T-helper 2 cell (primary cell): ENCODE measurements around the gene LECT2.

Experiments
- DNase-seq, 5 experiments: peaks; one replicate each; pipeline versions ENCODE4 v3.0.0 to v3.0.0-alpha.2; 2012 to 2022

The LECT2 gene

DNA sequence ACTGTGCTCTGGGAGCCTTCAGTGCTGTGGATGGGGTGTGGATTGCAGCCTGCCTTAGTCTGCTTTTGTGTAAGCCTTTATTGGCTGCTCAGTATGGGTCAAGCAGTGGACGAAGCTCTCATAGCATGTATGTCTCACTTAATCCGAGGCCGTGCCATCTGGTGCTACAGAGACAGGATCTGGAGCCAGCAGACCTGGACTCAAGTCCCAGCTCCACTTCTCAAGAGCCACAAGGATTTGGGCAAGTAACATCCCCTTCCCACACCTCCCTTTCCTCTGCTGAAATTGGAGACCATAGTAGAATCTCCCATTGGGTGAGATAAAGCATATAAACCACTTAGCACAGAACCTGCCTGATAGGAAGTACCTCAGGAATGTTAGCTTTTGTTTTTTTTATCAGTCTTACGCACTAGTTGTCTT, 23.4 kb upstream of the LECT2 start:
- DNase-seq: no peak

- peak in 3 of 5 experiments; percentile 9 to 52 (median 14) for DNase-seq
Measured at GRCh38 chr5:135977375-135977928, 22.7 kb upstream of the LECT2 start.

DNA sequence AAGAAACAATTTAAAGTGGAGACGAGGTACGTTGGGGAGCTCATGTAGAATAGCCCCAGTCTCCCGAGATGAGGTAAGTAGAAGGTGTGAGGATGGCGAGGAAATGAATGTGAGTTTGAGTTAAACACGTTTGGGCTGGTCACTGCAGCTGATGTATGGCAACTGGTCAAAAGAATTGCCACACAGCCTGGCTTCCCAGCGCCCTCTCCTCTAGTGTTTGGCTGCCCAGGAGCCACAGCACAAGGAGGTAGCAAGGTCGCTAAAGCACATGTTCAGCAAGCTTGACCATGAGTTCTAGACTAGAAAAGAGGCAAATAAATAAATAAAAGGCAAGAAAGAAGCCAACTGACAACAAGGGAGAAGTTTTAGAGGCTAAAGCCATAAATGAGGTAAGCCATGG, 21.4 kb upstream of the LECT2 start:
- no peak for DNase-seq

- no peak for DNase-seq
Measured at GRCh38 chr5:135975122-135975521, 20.3 kb upstream of the LECT2 start.

DNA sequence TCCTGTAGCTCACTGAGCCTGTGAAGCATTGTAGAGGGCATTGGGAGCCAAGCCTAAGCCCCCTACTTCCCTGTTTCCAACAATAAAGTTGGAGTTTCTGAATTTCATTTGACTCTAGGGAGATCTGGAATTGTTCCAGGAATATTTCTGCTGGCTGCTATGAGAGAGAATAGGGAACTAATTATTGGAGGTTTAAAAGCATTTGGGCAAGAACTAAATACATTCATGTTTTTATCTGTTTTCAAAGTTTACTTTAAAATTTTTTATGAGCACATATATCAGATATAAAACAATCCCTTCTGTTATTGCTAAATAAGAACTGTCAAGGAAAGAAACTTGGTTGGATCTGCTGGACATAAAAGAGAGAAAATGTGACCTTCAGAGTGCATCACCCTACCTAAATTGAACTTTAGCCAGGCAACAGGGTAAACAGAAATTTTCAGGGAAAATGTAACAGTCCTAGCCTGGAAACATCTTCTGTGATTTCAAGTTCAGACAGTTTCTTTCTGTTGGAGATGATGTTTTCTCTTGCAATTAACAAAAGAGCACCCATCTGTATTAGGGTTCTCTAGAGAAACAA, 19.3 kb upstream of the LECT2 start:
- DNase-seq: no peak

- DNase-seq: no peak
Measured at GRCh38 chr5:135973323-135974020, 18.7 kb upstream of the LECT2 start.

DNA sequence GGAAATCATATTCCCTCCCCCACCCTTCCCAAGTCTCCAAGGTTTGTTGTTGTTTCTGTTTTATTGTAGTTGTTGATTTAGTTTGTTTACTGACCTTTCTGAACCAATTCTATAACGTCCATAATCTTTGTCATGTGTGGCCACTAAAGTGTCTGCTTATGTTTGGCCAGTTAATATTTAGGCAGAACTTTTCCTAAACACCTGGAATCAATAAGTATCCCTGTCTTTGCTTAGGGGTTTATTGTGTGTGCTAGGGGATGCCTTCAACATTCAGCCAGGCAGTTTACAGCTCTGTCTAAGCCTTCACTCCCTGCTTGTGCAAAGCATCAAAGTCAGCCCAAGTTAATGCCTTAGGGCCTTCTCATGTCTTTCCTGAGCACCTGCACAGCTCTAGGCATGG, 16.9 kb upstream of the LECT2 start:
- DNase-seq: no peak

- no peak for DNase-seq
Measured at GRCh38 chr5:135966790-135967189, 12.0 kb upstream of the LECT2 start.

DNA sequence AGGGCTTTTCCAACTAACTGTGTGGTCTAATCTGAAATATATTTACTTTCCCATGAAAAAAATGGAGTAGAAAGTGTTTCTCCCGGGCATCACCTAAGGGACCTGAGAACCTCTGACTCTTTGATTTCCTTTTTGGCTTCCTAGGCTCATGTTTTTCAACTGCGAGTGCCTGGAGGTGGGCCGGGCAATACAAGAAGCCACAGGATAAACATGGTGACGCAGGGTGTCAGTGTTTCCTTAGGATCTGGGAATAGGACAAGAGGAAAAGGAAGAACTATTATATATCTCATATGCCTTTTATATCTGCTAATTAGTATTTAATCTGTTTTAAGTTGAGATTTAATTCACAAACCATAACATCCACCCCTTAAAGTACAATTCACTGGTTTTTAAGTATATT, 11.4 kb upstream of the LECT2 start:
- no peak for DNase-seq

GRCh38 chr5:135965504-135965903, 10.7 kb upstream of the LECT2 start:
- DNase-seq: no peak

GRCh38 chr5:135964670-135965320, 10.0 kb upstream of the LECT2 start:
- no peak for DNase-seq

DNA sequence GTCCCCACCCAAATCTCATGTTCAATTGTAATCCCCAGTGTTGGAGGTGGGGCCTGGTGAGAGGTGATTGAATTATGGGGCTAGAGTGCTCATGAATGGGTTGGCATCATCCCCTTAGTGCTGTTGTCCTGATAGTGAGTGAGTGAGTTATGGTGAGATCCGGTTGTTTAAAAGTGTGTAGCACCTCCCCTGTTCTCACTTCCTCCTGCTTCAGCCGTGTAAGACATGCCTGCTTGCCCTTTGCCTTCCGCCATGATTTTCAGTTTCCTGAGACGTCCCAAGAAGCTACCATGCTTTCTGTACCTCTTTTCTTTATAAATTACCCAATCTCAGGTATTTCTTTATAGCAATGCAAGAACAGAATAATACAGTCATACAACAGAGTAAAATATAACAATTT, 742 bp upstream of the LECT2 start:
- DNase-seq: no peak

GRCh38 chr5:135953850-135954249, 933 bp downstream of the LECT2 start:
- no peak for DNase-seq

GRCh38 chr5:135952683-135953082, 2.1 kb downstream of the LECT2 start:
- DNase-seq: no peak

- DNase-seq: no peak
Measured at GRCh38 chr5:135951807-135952206, 3.0 kb downstream of the LECT2 start.

DNA sequence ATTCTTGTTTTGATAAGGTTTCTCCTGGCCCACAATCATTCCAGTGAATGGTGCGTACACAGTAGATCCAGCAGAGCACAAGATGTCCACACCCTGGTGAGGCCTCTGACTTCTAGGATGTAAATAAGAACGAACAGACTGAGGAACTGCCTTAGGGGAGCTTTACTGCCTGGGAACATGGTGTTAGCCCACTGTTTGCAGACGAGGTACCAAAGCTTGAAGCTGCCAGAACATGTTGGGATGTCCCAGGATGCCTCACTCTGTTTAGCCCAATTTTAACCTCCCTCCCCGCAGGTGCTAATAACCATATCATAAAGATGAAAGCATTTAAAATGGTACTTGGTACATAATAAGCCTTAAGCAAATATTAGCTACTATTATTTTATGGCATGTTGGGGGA, 3.5 kb downstream of the LECT2 start:
- no peak for DNase-seq

GRCh38 chr5:135950611-135951010, 4.2 kb downstream of the LECT2 start:
- DNase-seq: no peak

DNA sequence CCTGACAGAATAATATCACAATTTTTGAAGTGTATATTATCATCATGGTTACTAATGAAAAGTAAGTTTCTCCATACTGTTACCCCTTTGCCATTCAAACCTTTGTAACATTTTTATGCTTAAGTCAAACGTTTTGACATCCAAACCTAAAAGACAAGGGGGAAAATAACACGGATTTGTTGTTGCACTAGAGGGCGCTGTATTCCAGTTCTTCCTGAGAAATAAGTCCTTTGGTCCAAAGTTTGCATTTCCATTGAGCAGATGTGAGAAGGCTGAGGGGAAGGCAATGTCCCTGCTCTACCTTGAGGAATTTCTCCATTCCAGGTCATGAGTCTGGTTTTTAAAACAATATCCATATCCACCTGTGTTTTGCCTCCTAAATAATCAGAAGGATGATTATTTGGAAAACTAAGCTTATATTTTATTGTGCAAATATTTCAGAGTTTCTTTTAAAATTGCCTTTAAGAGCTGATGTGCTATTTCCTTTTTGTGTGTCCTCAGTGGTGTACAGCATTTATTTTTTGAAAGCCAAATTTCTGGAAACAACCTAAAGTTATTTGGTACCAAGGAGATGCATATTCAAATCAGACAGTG, 9.7 kb downstream of the LECT2 start:
- DNase-seq: peak in 1 of 5 experiments; percentile 53

GRCh38 chr5:135944564-135944963, 10.2 kb downstream of the LECT2 start:
- DNase-seq: no peak

DNA sequence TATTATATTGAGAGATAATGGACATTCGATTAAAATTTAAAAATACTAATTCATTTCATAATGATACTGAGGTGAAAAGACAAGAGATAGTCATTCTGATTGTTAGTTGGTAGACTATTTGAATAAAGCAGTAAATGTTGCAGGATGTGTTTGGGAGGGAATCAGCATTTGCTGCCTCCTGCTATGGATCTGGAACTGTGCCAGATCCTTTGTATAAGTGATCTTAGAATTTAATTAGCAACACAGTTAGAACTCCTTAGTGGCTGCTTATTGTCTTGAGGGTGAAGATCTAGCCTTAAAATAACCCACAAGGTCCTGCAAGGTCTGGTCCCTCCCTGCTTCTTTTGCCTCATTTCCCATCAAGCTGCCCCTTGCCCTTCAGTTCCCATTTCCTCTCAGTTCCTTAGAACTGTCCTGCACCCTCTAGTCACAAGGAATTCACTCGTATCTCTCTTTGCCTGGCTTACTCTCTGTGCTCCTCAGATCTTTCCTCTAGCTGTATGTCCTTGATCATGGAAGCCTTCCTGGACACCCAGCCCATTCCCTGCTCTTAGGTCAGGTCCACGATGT, 12.5 kb downstream of the LECT2 start:
- DNase-seq: no peak

DNA sequence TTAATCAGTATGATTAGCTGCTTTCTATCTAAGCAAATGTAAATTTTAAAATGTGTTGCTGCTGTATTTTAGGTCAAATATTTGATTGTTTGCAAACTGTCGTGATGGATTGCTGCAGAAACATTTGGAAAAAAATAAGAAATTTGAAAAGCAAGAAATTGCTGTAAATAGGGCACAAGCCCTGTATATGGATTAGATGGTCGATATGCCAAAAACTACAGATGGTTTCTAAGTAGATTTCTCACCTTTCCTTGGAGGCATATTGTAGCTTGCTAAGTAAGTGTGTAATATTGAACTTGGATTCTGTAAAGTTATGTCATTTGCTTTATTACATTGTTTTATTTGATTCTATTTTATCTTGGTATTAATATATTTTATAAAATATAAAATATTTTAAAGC, 13.1 kb downstream of the LECT2 start:
- DNase-seq: no peak

DNA sequence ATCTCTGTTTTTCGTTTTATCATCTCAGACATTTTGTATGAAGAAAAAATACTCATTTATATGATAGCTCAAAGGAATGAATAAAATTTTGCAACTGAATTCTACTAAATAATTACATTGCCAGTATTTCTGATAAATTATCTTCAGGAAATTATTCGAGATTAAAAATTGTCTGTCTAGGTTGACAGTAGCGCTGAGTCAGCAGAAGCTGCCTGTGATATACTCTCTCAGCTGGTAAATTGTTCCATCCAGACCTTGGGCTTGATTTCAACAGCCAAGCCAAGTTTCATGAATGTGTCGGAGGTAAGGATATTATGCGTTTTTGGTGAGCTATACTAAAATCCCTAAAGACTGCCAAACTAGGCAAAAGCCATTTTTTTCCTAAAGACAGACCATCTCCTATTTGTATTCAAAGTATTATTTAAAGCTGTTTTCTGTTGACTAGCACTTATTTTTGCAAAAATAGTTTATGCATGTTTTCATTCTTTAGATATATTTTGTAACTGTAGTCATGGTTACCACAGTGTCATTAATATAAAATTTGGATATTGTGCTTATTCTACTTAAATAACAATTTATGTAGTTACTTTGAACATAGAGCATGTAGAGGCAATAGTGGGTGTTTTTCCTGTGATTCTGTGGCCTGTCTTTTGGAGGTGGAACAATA, 17.4 kb downstream of the LECT2 start:
- DNase-seq: no peak

DNA sequence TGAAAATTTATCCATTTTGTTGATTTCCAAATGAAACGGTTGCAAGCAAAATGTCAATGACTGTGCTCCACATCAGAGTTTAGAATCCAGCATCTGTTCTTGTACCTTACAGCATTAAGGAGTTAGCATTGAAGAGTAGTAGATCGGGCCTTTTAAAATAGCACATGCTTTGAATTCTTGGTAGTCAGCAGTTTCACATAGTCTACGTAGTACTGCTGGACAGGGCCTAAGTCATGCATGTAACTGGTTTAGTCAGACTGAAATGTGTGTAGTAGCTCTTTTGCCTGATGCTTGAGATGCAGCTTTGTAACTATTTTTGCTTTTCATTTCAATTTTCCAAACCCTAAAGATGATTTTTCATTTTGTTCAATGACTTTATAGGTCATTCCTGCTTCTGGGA, 19.8 kb downstream of the LECT2 start:
- DNase-seq: no peak
